GM18507 (cell line): Measurements from ENCODE around the gene LRFN4.
A peak's percentile ranks its signal among the peaks of the same experiment; 100 is the strongest.

ENCODE experiments used
- DNase-seq: peaks from one replicate; pipeline ENCODE4 v3.0.0; 2011; ENCODE audit warnings: low read depth; ENCODE audit not compliant: insufficient read length; ENCODE audit errors: extremely low spot score
- FAIRE-seq: peaks from 2 replicates; lab custom pipeline; 2011; peaks lifted over from hg19 to GRCh38; lab: Jason Lieb, UNC

LRFN4 gene

GRCh38 chr11:66883016-66883965, 26.4 kb downstream of the LRFN4 start:
- FAIRE-seq: peak; percentile 50
- no peak for DNase-seq

DNA sequence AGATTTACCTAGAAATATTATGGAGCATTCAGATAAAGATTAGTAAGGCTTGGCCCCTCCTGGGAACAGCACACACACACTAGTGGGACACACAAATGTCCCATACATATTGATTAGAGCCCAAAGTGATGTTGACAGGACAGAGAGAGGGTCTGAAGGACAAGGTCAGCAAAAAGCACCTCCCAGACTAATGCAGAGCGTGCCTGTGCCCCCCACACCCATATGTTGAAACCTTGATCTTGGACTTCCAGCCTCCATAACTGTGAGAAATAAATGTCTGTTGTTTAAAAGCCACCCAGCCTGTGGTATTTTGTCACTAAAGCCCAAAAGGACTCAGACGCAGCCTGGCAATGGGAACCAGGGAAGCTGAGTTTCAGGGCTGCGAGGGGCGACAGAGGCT, 27.6 kb downstream of the LRFN4 start:
- FAIRE-seq: no peak
- no peak for DNase-seq

GRCh38 chr11:66885469-66885868, 28.6 kb downstream of the LRFN4 start:
- no peak for DNase-seq
- no peak for FAIRE-seq

GRCh38 chr11:66885950-66886440, 29.1 kb downstream of the LRFN4 start:
- FAIRE-seq: no peak
- DNase-seq: no peak

DNA sequence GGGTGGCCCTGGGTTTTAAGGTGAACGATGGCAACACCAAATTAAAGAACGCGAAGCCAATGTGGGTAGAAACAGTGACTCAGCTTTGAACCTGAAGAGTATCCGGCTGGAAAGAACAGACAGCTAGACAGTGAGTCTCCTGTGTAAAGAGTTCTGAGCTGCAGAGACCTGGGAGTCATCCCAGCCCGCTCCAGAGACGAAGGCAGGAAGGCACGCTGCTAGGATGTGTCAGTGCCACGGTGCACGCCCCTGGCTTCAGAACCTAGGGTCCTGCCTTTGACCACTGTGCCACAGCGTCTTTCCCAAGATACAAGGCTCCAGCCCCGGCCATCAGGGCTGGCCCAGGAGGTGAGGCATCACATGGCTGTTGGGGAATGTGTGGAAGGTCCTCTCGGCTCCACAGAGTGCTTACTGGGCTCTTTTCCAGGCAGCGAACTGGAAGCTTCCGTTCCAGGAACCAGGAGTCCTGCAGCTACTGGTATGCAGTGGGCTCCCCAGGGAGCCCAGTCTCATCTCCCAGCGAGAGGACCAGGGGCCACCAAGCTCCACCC, 29.9 kb downstream of the LRFN4 start:
- FAIRE-seq (no peak), DNase-seq (no peak)

- no peak for FAIRE-seq
Measured at GRCh38 chr11:66887526-66887925, 30.7 kb downstream of the LRFN4 start.

GRCh38 chr11:66888282-66888681, 31.4 kb downstream of the LRFN4 start:
- FAIRE-seq (no peak), DNase-seq (no peak)

More at GRCh38 chr11:66887526-66887925, 30.7 kb downstream of the LRFN4 start:
- DNase-seq: no peak

DNA sequence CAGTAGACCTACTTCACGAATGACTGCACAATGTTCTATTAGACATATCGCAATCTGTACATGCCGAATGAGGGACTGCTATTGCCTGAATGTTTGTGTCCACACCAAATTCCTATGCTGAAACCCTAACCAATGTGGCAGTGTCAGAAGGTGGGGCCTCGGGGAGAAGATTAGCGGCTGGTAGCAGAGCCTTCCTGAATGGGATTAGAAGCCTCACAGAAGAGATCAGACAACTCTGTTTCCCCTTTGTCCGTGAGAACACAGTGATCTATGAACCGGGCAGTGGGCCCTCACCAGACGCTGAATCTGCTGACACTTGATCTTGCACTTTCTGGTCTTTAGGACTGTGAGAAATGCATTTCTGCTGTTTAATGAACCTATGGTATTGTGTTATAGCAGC, 33.1 kb downstream of the LRFN4 start:
- DNase-seq (no peak), FAIRE-seq (no peak)

DNA sequence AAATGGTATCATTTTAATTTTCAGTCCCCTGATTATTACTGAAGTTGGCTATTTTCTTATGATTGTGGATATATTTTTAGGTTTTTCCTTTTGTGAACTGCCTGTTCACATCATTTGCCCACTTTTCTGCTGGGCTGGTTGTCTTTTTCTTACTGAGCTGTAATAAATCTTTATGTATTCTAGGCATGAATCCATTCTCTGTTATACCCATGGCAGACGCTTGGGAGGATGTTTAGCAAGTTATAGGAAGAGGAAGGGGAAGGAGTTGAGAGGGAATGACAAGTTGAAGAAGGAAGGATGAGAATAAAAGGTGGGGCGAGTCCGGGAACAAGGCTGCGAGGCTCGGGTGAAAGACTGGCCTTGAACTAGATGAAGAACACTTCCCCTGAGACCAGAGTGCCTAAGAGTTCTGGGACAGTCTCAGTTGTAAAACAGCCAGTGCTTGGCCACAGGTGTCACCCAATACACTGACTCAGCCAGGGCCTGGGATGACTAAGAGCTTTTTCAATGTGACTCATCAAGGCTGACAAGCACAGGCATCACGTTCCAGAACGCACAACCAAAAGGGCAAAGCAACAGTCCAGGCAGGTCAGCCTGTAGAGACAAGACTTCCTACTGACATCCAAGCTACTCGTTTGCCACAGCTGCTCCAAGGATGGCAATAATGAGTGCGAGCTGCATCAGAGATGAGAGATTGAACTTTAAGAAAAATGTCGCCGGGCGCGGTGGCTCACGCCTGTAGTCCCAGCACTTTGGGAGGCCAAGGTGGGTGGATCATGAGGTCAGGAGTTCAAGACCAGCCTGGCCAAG, 35.2 kb downstream of the LRFN4 start:
- DNase-seq: peak; percentile 72
- FAIRE-seq: peak; percentile 90

GRCh38 chr11:66892911-66893310, 36.0 kb downstream of the LRFN4 start:
- no peak for DNase-seq
- FAIRE-seq: no peak

- no peak for FAIRE-seq
- no peak for DNase-seq
Measured at GRCh38 chr11:66894141-66894540, 37.3 kb downstream of the LRFN4 start.

- DNase-seq (no peak), FAIRE-seq (no peak)
Measured at GRCh38 chr11:66901964-66902390, 45.1 kb downstream of the LRFN4 start.

DNA sequence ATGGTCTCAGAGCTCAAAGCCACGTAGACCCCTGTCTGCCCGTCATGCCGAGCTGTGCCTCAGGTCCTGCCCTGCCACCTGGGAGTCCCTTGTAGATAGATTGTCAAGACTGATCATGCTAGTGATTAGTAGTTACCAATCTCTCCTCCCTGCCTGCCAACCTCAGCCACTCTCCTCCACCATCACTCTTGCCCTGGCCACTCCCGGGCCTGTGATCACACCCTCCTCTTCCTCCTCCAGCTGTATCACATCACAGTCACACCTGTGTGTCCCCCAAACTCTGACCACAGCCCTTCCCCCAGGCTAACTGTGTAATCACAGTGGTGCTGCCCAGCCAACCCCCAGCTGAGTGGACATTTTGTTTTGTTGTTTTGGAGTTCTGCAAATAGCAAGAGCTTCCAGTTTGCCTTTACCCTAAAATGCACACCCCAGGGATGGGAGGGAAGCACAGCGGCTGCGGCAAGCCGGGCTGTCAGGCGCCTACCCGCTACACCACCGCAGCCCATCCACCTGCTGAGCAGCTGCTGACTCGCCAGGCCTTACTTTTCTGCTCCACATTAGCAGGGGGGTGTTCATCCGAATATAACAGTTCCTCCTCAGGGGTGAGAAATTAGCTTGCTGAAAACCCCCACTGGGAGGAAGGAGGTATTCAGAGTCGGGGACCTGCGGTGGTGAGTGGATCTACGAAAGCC, 45.8 kb downstream of the LRFN4 start:
- DNase-seq (no peak), FAIRE-seq (no peak)

- no peak for DNase-seq
- FAIRE-seq: no peak
Measured at GRCh38 chr11:66904055-66904454, 47.2 kb downstream of the LRFN4 start.

- no peak for DNase-seq
- FAIRE-seq: no peak
Measured at GRCh38 chr11:66904561-66904960, 47.7 kb downstream of the LRFN4 start.

- FAIRE-seq (no peak), DNase-seq (no peak)
Measured at GRCh38 chr11:66904981-66905521, 48.2 kb downstream of the LRFN4 start.

GRCh38 chr11:66905631-66906030, 48.8 kb downstream of the LRFN4 start:
- DNase-seq (no peak), FAIRE-seq (no peak)

DNA sequence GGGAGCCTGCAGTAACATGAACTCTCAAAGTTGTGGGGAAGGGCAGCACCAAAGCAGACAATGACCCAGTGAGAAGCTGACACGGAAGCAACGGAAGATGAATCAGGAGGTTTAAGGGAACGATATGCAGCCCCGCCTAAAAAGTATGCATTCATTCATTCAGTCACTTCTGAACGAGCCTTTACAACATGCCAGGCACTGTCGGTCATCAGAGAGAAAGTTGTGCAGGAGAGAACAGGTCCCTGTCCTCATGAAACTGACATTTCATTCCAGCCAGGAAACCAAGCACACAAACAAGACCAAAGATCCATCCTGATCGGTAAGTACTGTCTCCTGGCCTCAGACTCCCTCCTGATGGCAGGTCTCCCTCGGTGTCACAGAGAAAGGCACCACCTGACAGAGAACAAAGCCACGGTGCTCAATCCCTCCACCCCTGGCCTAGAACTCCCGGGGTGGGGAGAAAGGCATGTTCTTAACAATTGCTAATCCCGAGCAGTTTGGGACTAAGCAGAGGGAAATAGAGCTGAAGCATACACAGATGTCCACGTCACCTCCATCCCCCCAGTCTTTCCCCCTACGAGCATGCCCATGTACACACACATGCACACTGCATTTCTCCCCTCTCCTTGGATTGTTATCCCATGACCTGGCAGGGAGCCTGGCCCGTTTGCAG, 49.3 kb downstream of the LRFN4 start:
- FAIRE-seq (no peak), DNase-seq (no peak)
